HL-60/S4 treated with retinoic acid at 250 ng/mL for 4 days and 3 days (cell line): Measurements from ENCODE around the gene CRYGN.

Experiments used
- in situ Hi-C: fragments of 300-500 bp; cut with MboI; formaldehyde crosslinking; loops from 2 replicates; pipeline ENCODE4 v1.7.0; 2022; ENCODE audit warnings: low sequenced_read_pairs

Gene CRYGN

GRCh38 chr7:151439855-151440798 lies at the start of gene CRYGN:
Gene CRYGN, minus strand, starts transcription at chr7:151440141. Its CDS starts 224 bp downstream, at chr7:151439917.
- in situ Hi-C loops = no loop called here

GRCh38 chr7:151489498-151489897 lies 49.6 kb upstream of the CRYGN start:
- in situ Hi-C loops = no loop called here

- in situ Hi-C loops = no loop called here
Measured at GRCh38 chr7:151488096-151488495, 48.2 kb upstream of the CRYGN start.

GRCh38 chr7:151487228-151487627 lies 47.3 kb upstream of the CRYGN start:
- in situ Hi-C loops = no loop called here

- in situ Hi-C loops = no loop called here
Measured at GRCh38 chr7:151486074-151486473, 46.1 kb upstream of the CRYGN start.

- in situ Hi-C loops = no loop called here
Measured at GRCh38 chr7:151484971-151485707, 45.2 kb upstream of the CRYGN start.

GRCh38 chr7:151483711-151483983 lies 43.7 kb upstream of the CRYGN start:
- in situ Hi-C loops = no loop called here

GRCh38 chr7:151482883-151483710 lies 43.2 kb upstream of the CRYGN start:
- in situ Hi-C loops = no loop called here

- in situ Hi-C loops = no loop called here
Measured at GRCh38 chr7:151481650-151482505, 41.9 kb upstream of the CRYGN start.

GRCh38 chr7:151477867-151478266 lies 37.9 kb upstream of the CRYGN start:
- in situ Hi-C loops = no loop called here

- in situ Hi-C loops = no loop called here
Measured at GRCh38 chr7:151472644-151473380, 32.9 kb upstream of the CRYGN start.

GRCh38 chr7:151470711-151471110 lies 30.8 kb upstream of the CRYGN start:
- in situ Hi-C loops = no loop called here

- in situ Hi-C loops = no loop called here
Measured at GRCh38 chr7:151469281-151469680, 29.3 kb upstream of the CRYGN start.

GRCh38 chr7:151468217-151469018 lies 28.5 kb upstream of the CRYGN start:
- in situ Hi-C loops = no loop called here

- in situ Hi-C loops = no loop called here
Measured at GRCh38 chr7:151465169-151465568, 25.2 kb upstream of the CRYGN start.

- in situ Hi-C loops = no loop called here
Measured at GRCh38 chr7:151462306-151462779, 22.4 kb upstream of the CRYGN start.

GRCh38 chr7:151461942-151462230 lies 21.9 kb upstream of the CRYGN start:
- in situ Hi-C loops = no loop called here

- in situ Hi-C loops = no loop called here
Measured at GRCh38 chr7:151461096-151461941, 21.4 kb upstream of the CRYGN start.
